Frontal cortex (tissue), 4 donors: Measurements from ENCODE around the gene CSF1R. TPM values are rescaled to one million over a fixed set of nuclear protein-coding genes. Genes with fewer than 3 reads are reported as not detected.

Source experiments
- DNase-seq, 2 donors: peaks; one replicate each; pipeline ENCODE4 v3.0.0; 2012; ENCODE audit warnings: low spot score in 2 of 2
- FAIRE-seq: peaks from 2 replicates; lab custom pipeline; 2012; peaks lifted over from hg19 to GRCh38; lab: Jason Lieb, UNC
- total RNA-seq: library from RNA; depleted of rRNA; stranded (reverse); fragments of >200 nt; gene quantifications from one replicate; pipeline ENCODE4 v1.2.3, GENCODE V29; 2014
- donor health status: control.
- donor health status: control.
- donor health status: control.

The CSF1R gene
- total RNA-seq, 1 donor from 2014 or later = 5.3 TPM

DNA sequence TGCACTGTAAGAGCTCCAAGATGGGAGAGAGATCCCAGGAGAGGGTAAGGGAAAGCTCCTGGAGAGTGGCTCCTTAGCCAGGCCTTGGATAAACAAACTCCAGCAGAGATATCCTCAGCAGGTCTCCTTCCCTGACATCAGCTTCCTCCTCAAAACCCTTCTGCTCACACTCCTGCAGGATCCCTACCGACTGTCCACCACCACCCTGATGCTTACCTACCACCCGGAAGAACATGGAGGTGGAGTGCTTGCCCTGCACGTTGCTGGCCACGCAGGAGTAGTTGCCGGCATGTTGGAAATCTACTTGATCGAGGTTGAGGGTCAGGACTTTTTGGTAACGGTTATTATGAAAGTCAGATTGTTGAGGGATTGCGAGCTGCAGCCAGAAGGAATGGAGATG is 9.3 kb downstream of the CSF1R start:
- peak in 1 of 2 donors; percentile 1 for DNase-seq
- no peak for FAIRE-seq

DNA sequence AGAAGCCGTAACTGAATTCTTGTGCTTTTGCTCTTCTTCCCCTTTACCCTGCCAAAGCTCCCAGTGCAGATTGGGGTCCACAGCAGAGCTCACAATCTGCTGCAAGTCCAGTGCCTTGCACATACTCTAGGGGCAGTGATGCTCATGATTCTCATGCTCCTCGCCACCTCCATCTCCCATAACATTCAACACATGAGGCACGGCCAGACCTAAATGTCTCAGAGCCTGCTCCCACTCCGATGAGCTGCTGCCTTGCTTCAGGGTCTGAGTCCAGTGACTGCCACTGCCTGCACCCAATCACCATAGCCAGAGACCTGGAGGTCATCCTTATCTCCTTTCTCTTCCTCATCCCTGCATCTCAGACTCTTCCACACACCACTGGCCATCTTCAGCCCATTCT is 10.5 kb downstream of the CSF1R start:
- FAIRE-seq (no peak), DNase-seq (peak in 1 of 2 donors; percentile 1)

- no peak for DNase-seq
- no peak for FAIRE-seq
Measured at GRCh38 chr5:150075233-150075632, 11.1 kb downstream of the CSF1R start.

- DNase-seq = no peak
- FAIRE-seq = no peak
Measured at GRCh38 chr5:150073677-150074076, 12.7 kb downstream of the CSF1R start.

GRCh38 chr5:150073086-150073625 is 13.2 kb downstream of the CSF1R start:
- DNase-seq (no peak), FAIRE-seq (no peak)

- DNase-seq (no peak), FAIRE-seq (no peak)
Measured at GRCh38 chr5:150070821-150071220, 15.5 kb downstream of the CSF1R start.

- DNase-seq = no peak
Measured at GRCh38 chr5:150069672-150070627, 16.4 kb downstream of the CSF1R start.

DNA sequence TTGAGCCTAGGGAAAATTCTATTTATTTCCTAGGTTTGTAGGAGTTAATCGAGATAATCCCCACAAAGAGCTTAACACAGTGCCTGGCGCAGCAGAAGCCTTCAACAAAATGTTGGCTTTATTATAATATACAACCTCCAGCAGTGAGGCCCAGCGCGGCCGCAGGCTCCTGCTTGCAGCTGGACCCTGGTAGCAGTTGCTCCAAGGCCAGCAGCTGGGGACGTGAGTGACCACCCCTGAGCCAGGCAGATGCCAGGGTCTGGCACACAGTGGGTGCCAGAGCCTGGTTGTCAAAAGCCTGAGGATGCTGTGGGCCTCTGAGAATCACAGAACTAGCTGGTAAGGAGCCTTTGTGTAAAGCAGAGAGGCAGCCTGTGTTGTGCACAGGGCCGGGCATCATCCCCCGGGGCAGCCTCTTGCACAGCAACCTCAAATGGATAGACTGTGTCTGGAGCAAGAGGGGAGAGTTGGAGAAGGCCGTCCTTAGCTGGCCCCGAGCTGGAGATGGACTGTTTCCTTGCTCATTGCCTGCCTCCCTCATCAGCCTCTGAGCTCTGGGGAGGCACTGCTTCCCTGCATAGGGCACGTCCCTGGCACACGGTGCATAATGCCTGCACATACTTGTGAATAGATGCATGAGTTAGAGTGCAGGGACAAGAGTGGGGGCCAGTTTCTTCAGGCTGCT is 17.3 kb downstream of the CSF1R start:
- DNase-seq = no peak
- FAIRE-seq = no peak

More at GRCh38 chr5:150069672-150070627, 16.4 kb downstream of the CSF1R start:
- FAIRE-seq = no peak

DNA sequence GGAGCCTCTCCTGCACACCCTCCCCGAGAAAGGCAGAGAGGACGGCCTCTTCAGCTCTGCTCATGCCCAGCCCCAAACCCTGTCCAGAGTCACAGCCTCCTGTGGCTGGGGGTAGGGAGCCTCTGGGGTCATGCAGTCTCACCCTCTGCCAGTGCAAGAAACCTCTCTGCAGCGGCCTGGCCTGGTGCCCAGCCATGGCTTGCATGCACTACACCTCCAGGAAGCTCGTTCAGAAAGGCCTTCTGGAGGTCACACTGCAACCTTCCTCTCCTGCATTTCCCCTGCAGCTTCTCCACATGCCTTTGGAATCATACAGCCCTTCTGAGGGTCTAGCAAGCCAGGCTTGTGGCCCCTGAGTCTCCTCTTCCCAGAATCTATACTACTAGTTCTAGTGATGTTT is 17.9 kb downstream of the CSF1R start:
- DNase-seq (no peak), FAIRE-seq (no peak)

DNA sequence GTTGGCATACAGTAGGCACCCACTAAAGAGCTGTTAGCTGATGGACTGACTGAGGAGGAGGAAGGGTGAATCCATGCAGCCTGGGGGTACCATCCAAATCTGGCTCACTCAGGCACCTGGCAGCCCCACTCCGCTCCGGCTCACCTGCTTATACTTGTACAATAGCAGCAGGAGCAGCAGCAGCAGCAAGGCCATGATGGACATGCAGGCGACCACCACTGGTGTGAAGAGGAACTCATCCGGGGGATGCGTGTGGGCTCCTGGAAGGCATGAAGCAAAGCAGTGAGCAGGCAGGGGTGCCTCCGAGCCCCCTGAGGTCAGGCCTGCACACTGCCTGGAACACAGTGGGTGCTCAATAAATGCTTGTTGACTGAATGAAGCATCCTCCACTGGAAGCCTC is 18.3 kb downstream of the CSF1R start:
- FAIRE-seq = no peak
- DNase-seq = no peak

- DNase-seq (no peak), FAIRE-seq (no peak)
Measured at GRCh38 chr5:150067405-150067960, 18.9 kb downstream of the CSF1R start.

- DNase-seq (no peak), FAIRE-seq (no peak)
Measured at GRCh38 chr5:150066901-150067396, 19.4 kb downstream of the CSF1R start.

GRCh38 chr5:150066436-150066835 is 19.9 kb downstream of the CSF1R start:
- FAIRE-seq = no peak
- DNase-seq = no peak

- no peak for DNase-seq
- no peak for FAIRE-seq
Measured at GRCh38 chr5:150065886-150066285, 20.5 kb downstream of the CSF1R start.

DNA sequence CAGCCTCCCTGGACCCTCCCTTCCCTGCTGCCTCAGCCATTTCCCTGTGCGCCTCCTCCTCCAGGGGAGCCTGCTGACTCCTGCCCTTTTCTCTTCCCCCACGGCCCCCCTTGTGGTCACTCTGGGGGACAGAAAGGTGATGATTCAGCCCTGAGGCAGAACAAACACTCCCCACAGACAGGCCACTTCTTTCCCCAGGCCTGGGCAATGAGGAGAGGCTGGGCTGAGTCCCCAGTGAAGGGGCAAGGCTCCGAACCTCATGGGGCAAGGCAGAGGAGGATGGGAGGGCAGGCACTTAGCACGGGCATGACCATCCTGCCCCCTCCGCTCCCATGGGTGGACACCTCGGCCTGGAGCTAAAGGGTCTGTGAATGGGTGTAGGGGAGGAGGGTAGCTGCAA is 21.0 kb downstream of the CSF1R start:
- no peak for DNase-seq
- no peak for FAIRE-seq

DNA sequence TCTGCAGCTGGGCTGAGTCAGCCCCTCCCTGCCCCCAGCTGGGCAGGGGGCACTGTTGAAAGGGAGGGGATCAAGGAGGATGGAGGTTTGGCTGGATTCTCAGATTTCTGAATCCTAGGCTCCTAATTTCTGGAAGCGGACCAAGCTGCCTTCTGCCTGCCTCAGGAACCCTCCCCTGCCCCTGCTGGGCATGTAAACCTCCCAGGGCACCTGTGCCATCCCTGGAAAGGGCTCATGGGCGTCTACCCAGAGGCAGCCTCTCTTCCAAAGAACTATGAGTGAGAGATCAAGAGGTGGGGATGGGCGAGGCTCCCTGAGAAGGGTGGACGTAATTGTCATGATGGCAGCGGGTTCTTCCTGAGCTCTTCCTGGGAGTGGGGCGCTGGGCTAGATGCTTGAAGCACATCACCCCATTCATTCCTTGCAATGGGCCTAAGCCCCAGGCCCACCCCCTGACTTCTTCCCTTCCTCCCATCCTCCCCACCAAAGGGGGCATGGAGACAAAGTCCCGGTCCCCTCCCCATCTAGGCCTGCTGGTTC is 21.6 kb downstream of the CSF1R start:
- no peak for FAIRE-seq
- no peak for DNase-seq

- no peak for FAIRE-seq
- no peak for DNase-seq
Measured at GRCh38 chr5:150063638-150064037, 22.7 kb downstream of the CSF1R start.

DNA sequence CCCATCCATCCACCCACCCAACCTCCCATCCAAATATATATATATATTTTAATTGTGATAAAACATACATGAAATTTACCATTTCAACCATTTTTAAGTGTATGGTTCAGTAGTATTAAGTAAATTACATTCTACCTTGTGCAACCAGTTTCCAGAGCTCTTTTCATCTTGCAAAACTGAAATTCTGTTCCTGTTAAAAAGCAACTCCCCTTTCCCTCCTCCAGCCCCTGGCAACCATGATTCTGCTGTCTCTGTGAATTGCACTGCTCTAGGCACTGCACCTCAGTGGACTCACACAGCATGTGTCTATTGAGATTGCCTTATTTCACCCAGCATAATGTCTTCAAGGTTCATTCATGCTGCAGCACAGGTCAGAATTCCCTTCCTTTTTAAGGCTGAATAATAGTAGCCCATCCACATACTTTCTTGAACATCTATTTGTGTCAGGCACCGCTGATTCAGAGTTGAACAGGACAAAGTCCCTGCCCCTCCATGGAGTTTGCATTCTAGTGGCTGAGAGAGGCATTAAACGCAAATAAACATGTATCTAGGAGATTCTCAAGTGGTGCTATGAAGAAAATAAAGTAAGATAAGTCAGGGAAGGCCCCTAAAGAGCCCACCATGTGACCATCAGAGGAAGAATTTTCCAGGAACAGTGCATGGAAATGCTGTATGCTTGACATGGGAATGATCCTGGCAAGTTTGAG is 24.0 kb downstream of the CSF1R start:
- no peak for FAIRE-seq
- DNase-seq = no peak

GRCh38 chr5:150061538-150061995 is 24.8 kb downstream of the CSF1R start:
- FAIRE-seq = no peak
- no peak for DNase-seq
